Activated B cell treated with CpG ODN at 0.5 μM for 24 hours (primary cell): Measurements from ENCODE around the gene ADAMTS10. TPM values are rescaled to one million over a fixed set of nuclear protein-coding genes. Genes with fewer than 3 reads are reported as not detected.
"Not testable (repeated sequence)": the region's sequence is repeated elsewhere in the genome, so short reads cannot be mapped to it uniquely, and the experiment has no call there.

Source experiments
- ATAC-seq: fragments of 200-7000 bp; cut with Tn5 transposase; one replicate; pipeline ENCODE4 v1.10.0; 2021; ENCODE audit warnings: low read depth, mild to moderate bottlenecking, moderate library complexity
- CTCF ChIA-PET: fragments of 350-600 bp; sonication (Branson Sonifier 250); formaldehyde crosslinking; loops from one replicate; lab custom pipeline; 2021; ENCODE audit warnings: antibody characterized with exemption; lab: Charles Lee
- POLR2A ChIA-PET: fragments of 350-600 bp; sonication (Branson Sonifier 250); formaldehyde crosslinking; loops from one replicate; lab custom pipeline; 2021; ENCODE audit warnings: antibody characterized with exemption; lab: Charles Lee
- DNase-seq: peaks from one replicate; pipeline ENCODE4 v3.0.0; 2022
- H3K27ac Mint-ChIP-seq: one replicate; pipeline ENCODE4 v1.8.0; 2020; ENCODE audit warnings: mixed read lengths
- H3K27me3 Mint-ChIP-seq: one replicate; pipeline ENCODE4 v1.8.0; 2021; ENCODE audit warnings: mixed read lengths
- H3K36me3 Mint-ChIP-seq: one replicate; pipeline ENCODE4 v1.8.0; 2021; ENCODE audit warnings: low read depth, mixed read lengths
- H3K4me1 Mint-ChIP-seq: one replicate; pipeline ENCODE4 v1.8.0; 2021; ENCODE audit warnings: mixed read lengths
- H3K4me3 Mint-ChIP-seq: one replicate; pipeline ENCODE4 v1.8.0; 2020; ENCODE audit warnings: mild to moderate bottlenecking, mixed read lengths
- H3K9me3 Mint-ChIP-seq: one replicate; pipeline ENCODE4 v1.8.0; 2020; ENCODE audit warnings: mixed read lengths
- intact Hi-C: fragments of 100-400 bp; cut with micrococcal nuclease; formaldehyde crosslinking; loops from one replicate; pipeline ENCODE4 v1.15.1; 2024
- total RNA-seq: library from RNA; stranded (reverse); gene quantifications from 2 replicates; pipeline ENCODE4 v1.2.3, GENCODE V29; 2022
- TF ChIP-seq, protein P1 (sequence below): fragments of 200-600 bp; IDR thresholded peaks from one replicate; pipeline ENCODE4 v1.8.0; 2022; ENCODE audit warnings: antibody characterized with exemption, mild to moderate bottlenecking

Gene ADAMTS10
- total RNA-seq, 1 donor from 2014 or later: 0.33 TPM

DNA sequence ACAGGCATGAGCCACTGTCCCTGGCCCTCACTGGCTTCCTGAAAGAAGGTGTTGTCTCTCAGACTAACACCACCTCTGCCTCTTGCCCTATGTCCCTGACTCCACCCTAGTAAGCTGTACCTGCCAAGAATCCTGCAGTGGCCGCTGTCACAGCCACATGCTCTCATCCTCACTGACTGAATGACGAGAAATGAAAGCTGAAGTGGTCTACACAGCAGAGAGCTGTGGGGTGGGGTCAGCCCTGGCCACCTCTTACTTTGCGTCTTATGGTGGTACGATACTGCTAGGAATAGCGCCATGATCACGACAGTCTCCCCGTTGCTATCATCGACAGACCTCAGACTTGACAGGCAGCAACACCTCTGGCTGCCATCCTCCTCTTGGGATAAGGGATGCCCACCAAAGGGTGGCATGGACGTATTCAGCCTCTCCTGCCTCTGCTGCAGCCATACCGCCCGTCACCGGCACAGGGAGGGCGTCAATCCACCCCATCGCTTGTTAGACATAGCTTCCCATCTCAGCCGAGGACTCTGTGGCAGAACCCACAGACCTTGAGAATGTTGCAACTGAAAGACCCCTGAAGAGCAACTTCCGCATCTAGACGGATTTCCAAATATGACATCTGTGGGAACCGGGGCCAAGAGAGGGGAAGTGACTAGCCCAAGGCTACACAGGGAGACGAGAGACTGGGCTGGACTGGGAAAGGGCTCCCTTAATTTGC is 34.1 kb downstream of the ADAMTS10 start:
- peak; percentile 21 for ATAC-seq
- peak overlapping the region; percentile 87 for H3K27ac Mint-ChIP-seq
- H3K36me3 Mint-ChIP-seq: no peaks in the 10 kb centered on the region
- no peak for DNase-seq
- CTCF ChIA-PET: interaction anchor here (0.9 to 7.7 kb wide), 4 partner anchors 10 to 118 kb away, joined by 3 to 28 read pairs (median 4); no protein-coding TSS in a partner anchor
- H3K4me3 Mint-ChIP-seq: peak overlapping the region; percentile 89
- POLR2A ChIA-PET: interaction anchor here (0.5 to 3.1 kb wide), 4 partner anchors 14 to 163 kb away, joined by 3 to 26 read pairs (median 3); partner anchors contain the start of genes MARCHF2 and ZNF414
- H3K9me3 Mint-ChIP-seq: no peaks in the 10 kb centered on the region
- TF ChIP-seq, protein P1, sequence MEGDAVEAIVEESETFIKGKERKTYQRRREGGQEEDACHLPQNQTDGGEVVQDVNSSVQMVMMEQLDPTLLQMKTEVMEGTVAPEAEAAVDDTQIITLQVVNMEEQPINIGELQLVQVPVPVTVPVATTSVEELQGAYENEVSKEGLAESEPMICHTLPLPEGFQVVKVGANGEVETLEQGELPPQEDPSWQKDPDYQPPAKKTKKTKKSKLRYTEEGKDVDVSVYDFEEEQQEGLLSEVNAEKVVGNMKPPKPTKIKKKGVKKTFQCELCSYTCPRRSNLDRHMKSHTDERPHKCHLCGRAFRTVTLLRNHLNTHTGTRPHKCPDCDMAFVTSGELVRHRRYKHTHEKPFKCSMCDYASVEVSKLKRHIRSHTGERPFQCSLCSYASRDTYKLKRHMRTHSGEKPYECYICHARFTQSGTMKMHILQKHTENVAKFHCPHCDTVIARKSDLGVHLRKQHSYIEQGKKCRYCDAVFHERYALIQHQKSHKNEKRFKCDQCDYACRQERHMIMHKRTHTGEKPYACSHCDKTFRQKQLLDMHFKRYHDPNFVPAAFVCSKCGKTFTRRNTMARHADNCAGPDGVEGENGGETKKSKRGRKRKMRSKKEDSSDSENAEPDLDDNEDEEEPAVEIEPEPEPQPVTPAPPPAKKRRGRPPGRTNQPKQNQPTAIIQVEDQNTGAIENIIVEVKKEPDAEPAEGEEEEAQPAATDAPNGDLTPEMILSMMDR: no peak
- intact Hi-C loops: loop anchor here (2.0 kb wide), 1 partner anchor 62 kb away; the partner anchor contains the start of gene ZNF414
- peaks cover 64% of the 10 kb centered on the region for H3K4me1 Mint-ChIP-seq
- no peaks in the 10 kb centered on the region for H3K27me3 Mint-ChIP-seq

DNA sequence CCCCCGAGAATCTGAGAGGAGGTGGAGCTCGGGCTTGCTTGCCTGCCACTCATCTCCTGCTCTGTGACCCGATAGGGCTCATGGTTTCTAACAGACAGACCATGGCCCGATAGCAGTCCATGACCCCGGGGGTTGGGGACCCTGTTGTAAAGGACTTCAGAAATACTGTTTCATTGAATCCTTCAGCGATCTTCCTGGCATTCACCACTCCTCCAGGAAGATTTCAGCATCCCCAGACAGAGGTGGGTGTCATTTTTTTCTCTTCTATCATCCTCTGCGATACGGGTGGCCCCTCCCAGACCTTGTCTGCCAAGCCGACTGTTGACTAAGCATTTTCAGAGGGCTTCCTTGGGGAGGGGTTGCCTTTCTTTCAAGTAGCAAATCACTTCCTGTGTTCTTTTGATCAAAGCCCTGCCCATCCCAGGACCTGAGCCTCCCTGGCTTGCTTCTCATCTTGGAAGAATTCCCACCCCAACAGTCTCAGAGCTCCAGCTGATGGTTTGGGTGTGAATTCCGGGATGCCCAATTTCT is 35.0 kb downstream of the ADAMTS10 start:
- intact Hi-C loops: no loop called here
- ChIA-PET CTCF (interaction anchor here (0.9 kb wide), 1 partner anchor 9 kb away, joined by 3 read pairs; no protein-coding TSS in a partner anchor), POLR2A (interaction anchor here (1.1 to 3.1 kb wide), 2 partner anchors 13 to 62 kb away, joined by 3 to 26 read pairs; partner anchors contain the start of gene ZNF414)
- H3K27ac Mint-ChIP-seq: peak overlapping the region; percentile 69
- H3K36me3 Mint-ChIP-seq: no peaks in the 10 kb centered on the region
- TF ChIP-seq, protein P1: no peak
- peak overlapping the region; percentile 89 for H3K4me3 Mint-ChIP-seq
- no peaks in the 10 kb centered on the region for H3K9me3 Mint-ChIP-seq
- H3K27me3 Mint-ChIP-seq: no peaks in the 10 kb centered on the region
- no peak for ATAC-seq
- H3K4me1 Mint-ChIP-seq: peaks cover 72% of the 10 kb centered on the region
- DNase-seq: no peak

DNA sequence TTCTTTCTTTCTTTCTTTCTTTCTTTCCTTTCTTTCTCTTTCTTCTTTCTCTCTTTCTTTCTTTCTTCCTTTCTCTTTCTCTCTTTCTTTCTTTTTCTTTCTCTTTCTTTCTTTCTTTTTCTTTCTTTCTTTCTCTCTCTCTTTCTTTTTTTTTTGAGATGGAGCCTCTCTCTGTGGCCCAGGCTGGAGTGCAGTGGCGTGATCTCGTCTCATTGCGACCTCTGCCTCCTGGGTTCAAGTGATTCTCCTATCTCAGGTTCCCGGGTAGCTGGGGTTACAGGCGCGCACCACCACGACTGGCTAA is 35.9 kb downstream of the ADAMTS10 start:
- ATAC-seq, H3K9me3 Mint-ChIP-seq, intact Hi-C loops, H3K4me3 Mint-ChIP-seq, DNase-seq, H3K27ac Mint-ChIP-seq, CTCF ChIA-PET, H3K27me3 Mint-ChIP-seq, H3K36me3 Mint-ChIP-seq, POLR2A ChIA-PET: not testable (repeated sequence)
- peaks cover 81% of the 10 kb centered on the region for H3K4me1 Mint-ChIP-seq

DNA sequence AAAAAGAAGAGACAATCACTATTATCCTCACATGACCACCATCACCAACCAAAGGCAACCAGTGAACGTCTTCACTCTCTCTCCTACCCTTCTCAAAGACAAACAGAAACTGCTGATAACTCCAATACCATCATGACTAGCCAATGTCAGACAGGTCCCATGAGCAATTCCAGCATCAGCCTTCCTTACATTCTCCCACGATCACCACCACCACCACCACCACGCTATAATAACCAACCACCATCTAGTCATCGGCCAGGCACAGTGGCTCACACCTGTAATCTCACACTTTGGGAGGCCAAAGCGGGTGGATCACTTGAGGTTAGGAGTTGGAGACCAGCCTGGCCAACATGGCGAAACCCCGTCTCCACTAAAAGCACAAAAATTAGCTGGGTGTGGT is 37.2 kb downstream of the ADAMTS10 start:
- H3K27ac Mint-ChIP-seq: no peak overlapping the region
- peaks cover 81% of the 10 kb centered on the region for H3K4me1 Mint-ChIP-seq
- TF ChIP-seq, protein P1: no peak
- ChIA-PET POLR2A (no interaction called here), CTCF (no interaction called here)
- no peaks in the 10 kb centered on the region for H3K9me3 Mint-ChIP-seq
- no peak for DNase-seq
- intact Hi-C loops: no loop called here
- ATAC-seq: no peak
- H3K4me3 Mint-ChIP-seq: no peak overlapping the region
- peaks cover 4% of the 10 kb centered on the region for H3K36me3 Mint-ChIP-seq
- H3K27me3 Mint-ChIP-seq: no peaks in the 10 kb centered on the region

DNA sequence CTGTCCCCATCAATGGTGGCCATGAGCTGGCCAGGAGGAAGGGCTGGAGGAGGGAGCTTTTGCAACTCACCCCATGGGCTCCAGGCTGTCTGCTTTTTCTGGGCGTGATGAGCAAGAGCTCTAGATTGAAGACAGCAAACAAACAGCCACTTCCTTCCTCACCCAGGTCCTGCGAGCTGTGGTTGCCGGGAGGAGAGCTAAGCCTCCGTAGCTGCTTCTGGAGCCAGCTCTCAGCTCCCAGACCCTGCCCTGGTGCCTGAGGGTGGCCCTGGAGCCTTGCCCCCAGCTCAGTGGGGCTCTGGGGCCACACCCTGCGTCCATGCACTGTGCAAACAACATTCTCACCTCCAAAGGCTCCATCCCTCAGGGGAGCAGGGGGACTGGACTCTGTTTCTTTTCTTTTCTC is 39.5 kb downstream of the ADAMTS10 start:
- TF ChIP-seq, protein P1: no peak
- DNase-seq (no peak), ATAC-seq (peak; percentile 25)
- Mint-ChIP-seq H3K36me3 (peaks cover 5% of the 10 kb centered on the region), H3K9me3 (no peaks in the 10 kb centered on the region), H3K4me3 (no peak overlapping the region), H3K4me1 (peaks cover 61% of the 10 kb centered on the region), H3K27ac (no peak overlapping the region), H3K27me3 (no peaks in the 10 kb centered on the region)
- ChIA-PET POLR2A (interaction anchor here (0.6 to 1.3 kb wide), 3 partner anchors 9 to 57 kb away, joined by 4 to 6 read pairs (median 5); partner anchors contain the start of gene ZNF414), CTCF (interaction anchor here (0.7 to 3.1 kb wide), 2 partner anchors 9 to 78 kb away, joined by 3 to 39 read pairs; no protein-coding TSS in a partner anchor)
- intact Hi-C loops: no loop called here
